CD4-positive, alpha-beta T cell (primary cell): ENCODE data around the gene FUT8. TPM values are rescaled to one million over a fixed set of nuclear protein-coding genes. Genes with fewer than 3 reads are reported as not detected.

Source experiments
- ATAC-seq: fragments of 200-7000 bp; cut with Tn5 transposase; one replicate; pipeline ENCODE4 v1.10.0; 2022; ENCODE audit warnings: mild to moderate bottlenecking; ENCODE audit not compliant: poor library complexity
- CTCF ChIA-PET: fragments of 350-600 bp; sonication (Branson Sonifier 250); formaldehyde crosslinking; loops from one replicate; lab custom pipeline; 2021; ENCODE audit warnings: antibody characterized with exemption, inconsistent platforms; lab: Charles Lee
- POLR2A ChIA-PET: fragments of 350-600 bp; sonication (Branson Sonifier 250); formaldehyde crosslinking; loops from one replicate; lab custom pipeline; 2021; ENCODE audit warnings: antibody characterized with exemption, inconsistent platforms; lab: Charles Lee
- DNase-seq, 14 experiments: peaks; one replicate each; pipeline ENCODE4 v3.0.0-alpha.2; 2013 to 2020; ENCODE audit warnings: mixed read lengths in 2 of 14
- H3K27ac ChIP-seq, 2 donors: one replicate each; pipeline versions ENCODE4 v1.5.1 to v1.7.0; 2013; ENCODE audit warnings: low read length in 2 of 2, low read depth in 1 of 2, mild to moderate bottlenecking in 1 of 2
- H3K27me3 ChIP-seq, 2 experiments: 1 replicate in 1 of 2; 2 replicates in 1 of 2; pipeline versions ENCODE4 v1.6.1 to v1.7.0; 2013; ENCODE audit warnings: low read length in 2 of 2, control low read depth in 1 of 2, mild to moderate bottlenecking in 1 of 2, moderate library complexity in 1 of 2; ENCODE audit not compliant: insufficient read depth in 2 of 2, control insufficient read depth in 1 of 2
- H3K36me3 ChIP-seq: one replicate; pipeline ENCODE4 v1.6.1; 2013; ENCODE audit warnings: low read length, control low read depth; ENCODE audit not compliant: insufficient read depth
- H3K4me1 ChIP-seq: one replicate; pipeline ENCODE4 v1.6.1; 2013; ENCODE audit warnings: low read length, control low read depth; ENCODE audit not compliant: insufficient read depth
- H3K4me3 ChIP-seq: one replicate; pipeline ENCODE4 v1.5.1; 2013; ENCODE audit warnings: mild to moderate bottlenecking, low read length, moderate library complexity
- H3K9me3 ChIP-seq, 2 experiments: 1 replicate in 1 of 2; 2 replicates in 1 of 2; pipeline versions ENCODE4 v1.6.1 to v1.7.0; 2013; ENCODE audit warnings: low read length in 2 of 2, mild to moderate bottlenecking in 2 of 2, control low read depth in 1 of 2, moderate library complexity in 1 of 2; ENCODE audit not compliant: control insufficient read depth in 1 of 2, insufficient read depth in 1 of 2
- H3K27ac Mint-ChIP-seq: one replicate; pipeline ENCODE4 v1.8.0; 2020; ENCODE audit warnings: mixed read lengths
- H3K27me3 Mint-ChIP-seq: one replicate; pipeline ENCODE4 v1.8.0; 2021; ENCODE audit warnings: mixed read lengths
- H3K36me3 Mint-ChIP-seq: one replicate; pipeline ENCODE4 v1.8.0; 2021; ENCODE audit warnings: low read depth, mixed read lengths
- H3K4me1 Mint-ChIP-seq: one replicate; pipeline ENCODE4 v1.8.0; 2021; ENCODE audit warnings: low read depth, mixed read lengths
- H3K4me3 Mint-ChIP-seq: one replicate; pipeline ENCODE4 v1.8.0; 2020; ENCODE audit warnings: mild to moderate bottlenecking, mixed read lengths
- H3K9me3 Mint-ChIP-seq: one replicate; pipeline ENCODE4 v1.8.0; 2020; ENCODE audit warnings: mixed read lengths
- intact Hi-C, 2 experiments: fragments of 100-400 bp; cut with DNase I in 1 of 2; cut with micrococcal nuclease in 1 of 2; formaldehyde crosslinking; loops; one replicate each; pipeline versions ENCODE4 v1.15.1 to v1.9.0; 2023 to 2025; cut with DNase I, micrococcal nuclease
- total RNA-seq, 174 experiments: library from RNA in 2 of 174; stranded (reverse) in 2 of 174; gene quantifications; one replicate each; pipeline ENCODE4 v1.2.3 and lab custom pipeline; 2021 to 2026
- TF ChIP-seq, protein P1 (sequence below): fragments of 200-600 bp; IDR thresholded peaks from one replicate; pipeline ENCODE4 v1.8.0; 2022; ENCODE audit warnings: antibody characterized with exemption, mild to moderate bottlenecking

Gene FUT8
- total RNA-seq, 2 experiments from 2014 or later, result 31.3 to 39.1 TPM

DNA sequence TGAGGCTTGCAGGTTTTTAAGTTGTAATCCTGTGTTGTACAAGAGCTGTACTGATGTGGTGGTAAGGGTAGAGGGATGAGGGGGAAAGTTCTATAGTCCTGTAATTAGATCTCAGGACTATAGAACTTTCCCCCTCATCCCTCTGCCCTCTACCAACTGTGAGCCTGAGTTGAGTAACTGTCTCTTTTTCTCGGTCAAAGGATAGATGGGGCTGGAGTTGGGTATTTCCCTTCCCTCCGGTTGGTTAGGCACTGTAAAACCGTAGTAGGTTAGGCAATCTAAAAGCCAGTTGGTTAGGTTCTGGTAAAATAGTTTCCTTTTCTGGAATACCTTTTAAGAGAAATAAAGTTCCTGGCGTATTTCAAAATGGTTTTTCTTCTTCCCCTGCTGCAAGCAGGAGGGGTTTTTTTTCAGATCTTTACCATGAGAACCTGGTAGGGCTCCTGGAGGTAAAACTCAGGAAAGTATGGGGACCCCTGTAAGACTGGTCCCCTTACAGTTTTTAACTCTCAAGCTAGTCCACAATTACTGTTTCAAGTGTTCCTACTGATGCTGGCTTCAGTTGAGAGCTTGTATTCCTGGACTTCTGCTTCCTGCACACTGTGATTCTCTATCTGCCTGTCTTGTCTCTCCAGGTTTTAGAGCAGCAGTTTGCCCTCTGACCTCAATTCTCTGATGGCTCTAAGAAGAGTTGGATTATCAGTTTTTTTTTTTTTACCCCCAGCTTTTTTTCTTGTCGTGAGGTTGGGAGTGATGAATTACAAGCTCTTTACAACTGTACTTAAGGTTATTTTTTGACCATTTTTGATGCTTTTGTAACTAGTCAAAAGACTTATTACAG, 58.7 kb downstream of the FUT8 start:
- DNase-seq, result no peak
- no peak overlapping the region for H3K4me3 ChIP-seq
- H3K4me1 ChIP-seq, result peaks cover 15% of the 10 kb centered on the region
- no peaks in the 10 kb centered on the region for H3K9me3 Mint-ChIP-seq
- no peak overlapping the region for H3K4me3 Mint-ChIP-seq
- H3K4me1 Mint-ChIP-seq, result peaks cover 50% of the 10 kb centered on the region
- H3K36me3 Mint-ChIP-seq, result peaks cover 36% of the 10 kb centered on the region
- peak overlapping the region; percentile 77 for H3K27ac Mint-ChIP-seq
- H3K27me3 ChIP-seq, result no peaks in the 10 kb centered on the region
- no peaks in the 10 kb centered on the region for H3K27me3 Mint-ChIP-seq
- ATAC-seq, result no peak
- intact Hi-C loops, result no loop called here
- TF ChIP-seq, protein P1, sequence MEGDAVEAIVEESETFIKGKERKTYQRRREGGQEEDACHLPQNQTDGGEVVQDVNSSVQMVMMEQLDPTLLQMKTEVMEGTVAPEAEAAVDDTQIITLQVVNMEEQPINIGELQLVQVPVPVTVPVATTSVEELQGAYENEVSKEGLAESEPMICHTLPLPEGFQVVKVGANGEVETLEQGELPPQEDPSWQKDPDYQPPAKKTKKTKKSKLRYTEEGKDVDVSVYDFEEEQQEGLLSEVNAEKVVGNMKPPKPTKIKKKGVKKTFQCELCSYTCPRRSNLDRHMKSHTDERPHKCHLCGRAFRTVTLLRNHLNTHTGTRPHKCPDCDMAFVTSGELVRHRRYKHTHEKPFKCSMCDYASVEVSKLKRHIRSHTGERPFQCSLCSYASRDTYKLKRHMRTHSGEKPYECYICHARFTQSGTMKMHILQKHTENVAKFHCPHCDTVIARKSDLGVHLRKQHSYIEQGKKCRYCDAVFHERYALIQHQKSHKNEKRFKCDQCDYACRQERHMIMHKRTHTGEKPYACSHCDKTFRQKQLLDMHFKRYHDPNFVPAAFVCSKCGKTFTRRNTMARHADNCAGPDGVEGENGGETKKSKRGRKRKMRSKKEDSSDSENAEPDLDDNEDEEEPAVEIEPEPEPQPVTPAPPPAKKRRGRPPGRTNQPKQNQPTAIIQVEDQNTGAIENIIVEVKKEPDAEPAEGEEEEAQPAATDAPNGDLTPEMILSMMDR, result no peak
- ChIA-PET CTCF (interaction anchor here (1.0 kb wide), 1 partner anchor 19 kb away, joined by 3 read pairs; no protein-coding TSS in a partner anchor), POLR2A (no interaction called here)
- peaks cover 3% of the 10 kb centered on the region for H3K36me3 ChIP-seq
- H3K27ac ChIP-seq, result no peak overlapping the region
- H3K9me3 ChIP-seq, result peaks cover 0 to 6% of the 10 kb centered on the region in 2 experiments

DNA sequence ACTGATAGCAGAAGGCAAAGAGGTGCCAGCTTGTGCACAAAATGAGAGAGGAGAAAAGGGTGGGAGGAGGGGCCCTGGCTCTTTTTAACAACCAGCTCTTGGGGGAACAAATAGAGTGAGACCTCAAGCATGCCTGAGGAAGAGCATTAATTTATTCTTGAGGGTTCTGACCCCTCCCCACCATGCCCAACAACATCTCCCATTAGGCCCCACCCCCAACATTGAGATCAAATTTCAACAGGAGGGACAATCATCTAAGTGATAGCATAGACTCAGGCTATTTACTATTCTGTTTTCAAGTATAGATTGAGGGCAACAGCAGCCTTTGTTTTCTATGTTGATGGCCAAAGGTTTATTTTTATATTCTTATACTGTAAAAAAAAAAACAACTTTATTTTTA, 59.7 kb downstream of the FUT8 start:
- H3K4me1 Mint-ChIP-seq, result peaks cover 59% of the 10 kb centered on the region

DNA sequence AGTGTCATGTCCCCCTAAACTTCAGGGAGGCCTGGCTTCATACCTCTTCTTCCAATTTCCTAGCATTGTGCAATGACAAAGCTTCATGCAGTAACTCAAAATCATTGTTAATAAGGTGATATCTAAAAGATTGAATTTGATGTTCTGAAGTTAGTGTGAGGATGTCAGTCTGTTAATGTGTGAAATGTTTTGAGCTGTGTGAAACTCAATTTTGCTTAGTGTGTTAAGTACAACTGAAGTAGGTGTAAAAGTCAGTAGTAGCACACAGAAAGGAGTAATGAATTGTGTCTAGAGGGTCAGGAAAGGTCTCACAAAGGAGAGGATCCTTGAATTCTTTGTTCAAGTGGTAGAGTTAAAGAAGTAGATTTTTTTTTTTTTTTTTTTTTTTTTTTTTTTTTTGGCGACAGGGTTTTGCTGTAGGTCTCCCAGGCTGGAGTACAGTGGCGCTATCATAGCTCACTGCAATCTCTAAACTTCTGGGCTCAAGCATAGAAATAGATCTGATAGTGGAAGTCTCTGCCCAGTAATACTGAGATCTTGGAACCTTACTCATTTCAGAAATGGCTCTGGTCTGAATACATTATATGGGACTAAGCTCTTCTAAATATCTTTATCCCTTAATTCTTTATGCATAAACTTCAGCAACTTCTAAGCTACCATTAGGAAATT, 63.9 kb downstream of the FUT8 start:
- CTCF ChIA-PET, result interaction anchor here (0.6 to 1.2 kb wide), 4 partner anchors 10 to 106 kb away, joined by 3 to 5 read pairs (median 4); no protein-coding TSS in a partner anchor
- no peak overlapping the region for H3K27ac ChIP-seq
- peaks cover 28% of the 10 kb centered on the region for H3K36me3 Mint-ChIP-seq
- no peak overlapping the region for H3K4me3 ChIP-seq
- intact Hi-C loops, result no loop called here
- no peaks in the 10 kb centered on the region for H3K27me3 Mint-ChIP-seq
- H3K9me3 ChIP-seq, result no peaks in the 10 kb centered on the region
- DNase-seq, result no peak
- TF ChIP-seq, protein P1, result no peak
- no peak for ATAC-seq
- peaks cover 71% of the 10 kb centered on the region for H3K4me1 Mint-ChIP-seq
- H3K27ac Mint-ChIP-seq, result peak overlapping the region; percentile 1
- no peaks in the 10 kb centered on the region for H3K36me3 ChIP-seq
- POLR2A ChIA-PET, result interaction anchor here (0.7 to 0.9 kb wide), 2 partner anchors 18 to 36 kb away, joined by 3 read pairs; no protein-coding TSS in a partner anchor
- peaks cover 4% of the 10 kb centered on the region for H3K4me1 ChIP-seq
- no peaks in the 10 kb centered on the region for H3K9me3 Mint-ChIP-seq
- no peaks in the 10 kb centered on the region for H3K27me3 ChIP-seq
- H3K4me3 Mint-ChIP-seq, result no peak overlapping the region

More for the DNA sequence above, 59.7 kb downstream of the FUT8 start:
- Histone ChIP-seq H3K4me3 (no peak overlapping the region), H3K9me3 (peaks cover 0 to 6% of the 10 kb centered on the region in 2 experiments), H3K4me1 (peaks cover 15% of the 10 kb centered on the region), H3K36me3 (peaks cover 3% of the 10 kb centered on the region), H3K27me3 (no peaks in the 10 kb centered on the region), H3K27ac (no peak overlapping the region)
- intact Hi-C loops, result no loop called here
- ChIA-PET POLR2A (no interaction called here), CTCF (interaction anchor here (1.0 kb wide), 1 partner anchor 18 kb away, joined by 3 read pairs; no protein-coding TSS in a partner anchor)
- peak overlapping the region; percentile 77 for H3K27ac Mint-ChIP-seq
- ATAC-seq (no peak), DNase-seq (no peak)
- H3K4me3 Mint-ChIP-seq, result no peak overlapping the region
- peaks cover 36% of the 10 kb centered on the region for H3K36me3 Mint-ChIP-seq
- TF ChIP-seq, protein P1, result no peak
- no peaks in the 10 kb centered on the region for H3K9me3 Mint-ChIP-seq
- no peaks in the 10 kb centered on the region for H3K27me3 Mint-ChIP-seq
